HepG2 (cell line): ENCODE data around the gene PNPLA2. TPM values are rescaled to one million over a fixed set of nuclear protein-coding genes. Genes with fewer than 3 reads are reported as not detected.

Experiments used
- AKNA ChIP-seq: sonication (generic); formaldehyde crosslinking; IDR thresholded peaks from 2 replicates; pipeline ENCODE4 v1.4.0; 2020; ENCODE audit warnings: missing genetic modification reagents, borderline replicate concordance
- CENPT ChIP-seq: sonication (generic); formaldehyde crosslinking; IDR thresholded peaks from 2 replicates; pipeline ENCODE4 v1.8.0; 2022; ENCODE audit warnings: low read depth, mild to moderate bottlenecking, moderate library complexity, missing genetic modification reagents
- CHD4 ChIP-seq: fragments of 200-600 bp; sonication (generic); IDR thresholded peaks from 2 replicates; pipeline ENCODE4 v1.7.0; 2017; ENCODE audit warnings: mild to moderate bottlenecking, low read length, borderline replicate concordance
- CSRNP2 ChIP-seq: sonication (generic); formaldehyde crosslinking; conservative IDR thresholded peaks from 2 replicates; pipeline ENCODE4 v1.8.0; 2022; ENCODE audit warnings: low read depth, missing genetic modification reagents
- HDAC6 ChIP-seq: fragments of 200-600 bp; sonication (generic); IDR thresholded peaks from 2 replicates; pipeline ENCODE4 v1.7.0; 2017; ENCODE audit warnings: mild to moderate bottlenecking, antibody characterized with exemption, low read length, low read depth
- HHEX ChIP-seq: IDR thresholded peaks from 2 replicates; pipeline ENCODE4 v1.6.1; 2016; ENCODE audit warnings: control low read depth
- HINFP ChIP-seq: sonication (generic); formaldehyde crosslinking; IDR thresholded peaks from 2 replicates; pipeline ENCODE4 v1.4.0; 2020; ENCODE audit warnings: low read depth, mild to moderate bottlenecking, missing genetic modification reagents
- NR1H2 ChIP-seq: sonication (generic); formaldehyde crosslinking; IDR thresholded peaks from 2 replicates; pipeline ENCODE4 v1.8.1; 2022; ENCODE audit warnings: low read depth, missing genetic modification reagents, borderline replicate concordance
- PRPF4 ChIP-seq: fragments of 200-400 bp; formaldehyde crosslinking; IDR thresholded peaks from 2 replicates; pipeline ENCODE4 v1.6.1; 2016; ENCODE audit warnings: low read length, low read depth; ENCODE audit not compliant: poor library complexity, severe bottlenecking
- SAP130 ChIP-seq: IDR thresholded peaks from 2 replicates; pipeline ENCODE4 v1.6.1; 2016; ENCODE audit warnings: low read depth
- THAP11 ChIP-seq: IDR thresholded peaks from 2 replicates; pipeline ENCODE4 v1.6.1; 2016; ENCODE audit warnings: missing biosample characterization, missing genetic modification reagents
- ZNF281 ChIP-seq: sonication (generic); formaldehyde crosslinking; IDR thresholded peaks from 2 replicates; pipeline ENCODE4 v1.4.0; 2020; ENCODE audit warnings: missing genetic modification reagents, borderline replicate concordance
- ZNF563 ChIP-seq: sonication (generic); formaldehyde crosslinking; IDR thresholded peaks from 2 replicates; pipeline ENCODE4 v1.8.0; 2022; ENCODE audit warnings: mild to moderate bottlenecking, moderate library complexity, missing genetic modification reagents
- ZNF747 ChIP-seq: sonication (generic); formaldehyde crosslinking; IDR thresholded peaks from 2 replicates; pipeline ENCODE4 v1.8.1; 2023; ENCODE audit warnings: missing genetic modification reagents, mild to moderate bottlenecking, borderline replicate concordance
- ZNF83 ChIP-seq: sonication (generic); formaldehyde crosslinking; IDR thresholded peaks from 2 replicates; pipeline ENCODE4 v1.4.0; 2020; ENCODE audit warnings: missing genetic modification reagents, mild to moderate bottlenecking, borderline replicate concordance
- polyA plus RNA-seq, 8 experiments: library from polyadenylated mRNA; depleted of rRNA in 3 of 8; stranded (reverse) in 7 of 8; unstranded in 1 of 8; fragments of >200 nt; fragmentation: Illumina TruSeq in 4 of 8; extraction: Trizol in 4 of 8; gene quantifications; 2 replicates each; pipeline versions ENCODE4 v1.2.1 to v1.2.3, GENCODE V29; 2011 to 2016; ENCODE audit warnings: low read depth in 4 of 8, missing spikeins in 1 of 8, mixed read lengths in 1 of 8; ENCODE audit not compliant: insufficient read depth in 1 of 8
- total RNA-seq, 5 experiments: library from RNA; depleted of rRNA; stranded (reverse); fragments of >200 nt; fragmentation: Illumina TruSeq; extraction: Trizol; gene quantifications; 2 replicates each; pipeline ENCODE4 v1.2.3, GENCODE V29; 2016; ENCODE audit warnings: low read depth in 1 of 5
- TF ChIP-seq, protein P1 (sequence below): sonication (generic); IDR thresholded peaks from 2 replicates; pipeline ENCODE4 v1.6.1; 2016; ENCODE audit warnings: low read depth, borderline replicate concordance

Gene PNPLA2
- total and polyA plus RNA-seq, 2 of the 13 experiments (the other 11 are each of a cell fraction or from before 2014, with no cell fraction given), result 10.5 to 43.2 TPM

DNA sequence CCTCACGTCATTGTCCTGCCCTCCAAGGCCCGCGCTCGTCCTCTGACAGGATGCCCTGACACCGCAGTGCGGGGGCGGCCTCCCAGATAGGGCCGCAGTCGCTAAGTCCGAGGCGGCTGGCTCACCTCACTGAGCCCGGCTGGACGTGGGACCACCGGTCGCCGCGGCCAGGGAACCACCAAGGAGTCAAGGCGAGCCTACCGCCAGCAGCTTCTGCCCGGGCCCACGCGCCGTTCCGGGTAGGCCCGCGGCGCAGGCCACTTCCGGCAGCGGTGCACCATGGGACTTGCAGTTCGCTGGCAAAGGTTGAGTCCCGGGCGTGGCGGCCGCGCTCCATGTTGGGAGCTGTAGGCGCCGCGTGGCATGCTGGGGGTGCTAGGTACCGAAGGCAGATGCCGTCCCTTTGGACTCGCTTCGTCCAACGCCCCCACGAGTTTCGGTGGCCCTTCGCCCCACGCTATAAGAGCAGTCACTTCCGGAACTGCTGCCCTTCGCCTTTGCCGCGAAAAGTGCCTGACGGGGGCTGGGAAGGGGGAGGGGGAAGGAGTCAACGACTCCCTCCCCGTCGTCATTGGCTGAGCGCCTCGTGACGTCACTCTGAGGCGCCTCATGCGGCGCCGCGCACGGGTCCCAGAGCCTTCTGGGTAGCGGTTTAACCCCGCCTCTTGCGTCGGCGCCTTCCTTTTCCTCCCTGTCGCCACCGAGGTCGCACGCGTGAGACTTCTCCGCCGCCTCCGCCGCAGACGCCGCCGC lies 9.3 kb upstream of the PNPLA2 start, which contains the start of gene RPLP2 (continued):
- no peak; the same call in 1 of the 2 replicates for TF ChIP-seq HINFP (CRISPR knock-in tag)
- no peak for TF ChIP-seq HDAC6
- no peak for TF ChIP-seq CSRNP2 (CRISPR knock-in tag)
- peak; percentile 74 for TF ChIP-seq CENPT
- TF ChIP-seq PRPF4, result peak; percentile 60
- TF ChIP-seq ZNF563 (CRISPR knock-in tag), result peak; percentile 87
- TF ChIP-seq, protein P1, sequence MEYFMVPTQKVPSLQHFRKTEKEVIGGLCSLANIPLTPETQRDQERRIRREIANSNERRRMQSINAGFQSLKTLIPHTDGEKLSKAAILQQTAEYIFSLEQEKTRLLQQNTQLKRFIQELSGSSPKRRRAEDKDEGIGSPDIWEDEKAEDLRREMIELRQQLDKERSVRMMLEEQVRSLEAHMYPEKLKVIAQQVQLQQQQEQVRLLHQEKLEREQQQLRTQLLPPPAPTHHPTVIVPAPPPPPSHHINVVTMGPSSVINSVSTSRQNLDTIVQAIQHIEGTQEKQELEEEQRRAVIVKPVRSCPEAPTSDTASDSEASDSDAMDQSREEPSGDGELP, result no peak
- peak; percentile 95 for TF ChIP-seq SAP130 (CRISPR knock-in tag)
- TF ChIP-seq THAP11 (CRISPR knock-in tag), result peak; percentile 98
- TF ChIP-seq CHD4, result no peak
- TF ChIP-seq ZNF281 (CRISPR knock-in tag), result peak; percentile 70; the same call in 1 of the 2 replicates
- no peak for TF ChIP-seq NR1H2
- TF ChIP-seq HHEX, result no peak
- peak; percentile 66; the same call in 1 of the 2 replicates for TF ChIP-seq ZNF747 (CRISPR knock-in tag)
- TF ChIP-seq ZNF83, result no peak
- no peak for TF ChIP-seq AKNA (CRISPR knock-in tag)
